ENCODE data around the gene GALNT14.

The GALNT14 gene

GRCh38 chr2:30939364-30939763 is 198.9 kb downstream of the GALNT14 start:
- no peak overlapping the region for H3K4me3 ChIP-seq (ENCODE audit: low read depth, low read length)
- no peaks in the 10 kb centered on the region for H3K9me3 ChIP-seq
- no peaks in the 10 kb centered on the region for H3K27me3 ChIP-seq
- no peak for DNase-seq
- no peak for TF ChIP-seq CTCF (IDR thresholded peaks at IDR 0.05; ENCODE audit: low read depth, low read length)
- H3K36me3 ChIP-seq, result no peaks in the 10 kb centered on the region
- peaks cover 10% of the 10 kb centered on the region for H3K4me1 ChIP-seq

DNA sequence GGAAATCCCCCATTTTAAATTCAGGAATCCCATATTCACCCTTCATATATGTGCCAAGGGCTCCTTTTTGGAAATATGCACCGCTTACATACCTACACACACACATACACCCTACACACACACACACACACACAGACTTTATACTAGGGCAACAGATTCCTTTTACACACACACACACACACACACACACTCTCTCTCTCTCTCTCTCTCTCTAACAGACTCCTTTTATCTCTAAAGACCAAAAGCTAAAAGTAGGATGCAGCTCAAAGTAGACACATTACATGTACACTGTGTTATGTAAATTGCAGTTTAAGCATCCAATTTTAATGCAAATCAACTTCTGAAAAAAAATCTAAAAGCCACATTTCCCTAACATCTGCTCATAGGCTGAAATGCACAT is 200.0 kb downstream of the GALNT14 start:
- Histone ChIP-seq H3K4me3 (ENCODE audit: low read depth, low read length) (no peak overlapping the region), H3K4me1 (peaks cover 10% of the 10 kb centered on the region), H3K36me3 (no peaks in the 10 kb centered on the region), H3K9me3 (no peaks in the 10 kb centered on the region), H3K27me3 (no peaks in the 10 kb centered on the region)
- TF ChIP-seq CTCF (IDR thresholded peaks at IDR 0.05; ENCODE audit: low read depth, low read length), result no peak
- no peak for DNase-seq

DNA sequence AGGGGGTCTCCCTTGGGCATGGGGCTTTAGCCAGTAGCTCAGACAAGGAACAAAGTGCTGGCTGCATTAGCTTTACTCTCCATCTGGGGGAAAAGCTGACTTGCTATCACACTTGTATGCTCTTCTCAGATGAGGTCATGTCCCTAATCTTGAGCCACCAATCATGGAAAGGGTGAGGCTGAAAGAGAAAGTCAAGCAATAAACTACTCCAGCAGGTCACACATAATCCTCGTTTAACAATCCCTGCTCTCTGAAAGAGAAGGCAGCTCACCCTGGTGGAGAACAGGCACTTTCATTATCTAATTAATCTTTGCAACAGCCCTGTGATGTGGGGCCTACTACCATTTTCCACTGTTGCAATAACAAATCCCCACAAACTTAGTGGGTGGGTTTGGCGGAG is 201.3 kb downstream of the GALNT14 start:
- Histone ChIP-seq H3K27me3 (no peaks in the 10 kb centered on the region), H3K36me3 (no peaks in the 10 kb centered on the region), H3K9me3 (no peaks in the 10 kb centered on the region), H3K4me1 (peaks cover 3% of the 10 kb centered on the region; the same call in 1 of the 2 replicates), H3K4me3 (ENCODE audit: low read depth, low read length) (no peak overlapping the region)
- no peak for DNase-seq
- TF ChIP-seq CTCF (IDR thresholded peaks at IDR 0.05; ENCODE audit: low read depth, low read length), result no peak

GRCh38 chr2:30935795-30936194 is 202.4 kb downstream of the GALNT14 start:
- no peaks in the 10 kb centered on the region for H3K36me3 ChIP-seq
- H3K4me3 ChIP-seq (ENCODE audit: low read depth, low read length), result no peak overlapping the region
- no peaks in the 10 kb centered on the region for H3K27me3 ChIP-seq
- H3K9me3 ChIP-seq, result no peaks in the 10 kb centered on the region
- DNase-seq, result no peak
- no peak for TF ChIP-seq CTCF (IDR thresholded peaks at IDR 0.05; ENCODE audit: low read depth, low read length)
- no peaks in the 10 kb centered on the region for H3K4me1 ChIP-seq

GRCh38 chr2:30934066-30934465 is 204.2 kb downstream of the GALNT14 start:
- Histone ChIP-seq H3K4me1 (no peaks in the 10 kb centered on the region), H3K27me3 (no peaks in the 10 kb centered on the region), H3K36me3 (no peaks in the 10 kb centered on the region), H3K4me3 (ENCODE audit: low read depth, low read length) (no peak overlapping the region), H3K9me3 (no peaks in the 10 kb centered on the region)
- no peak for DNase-seq
- TF ChIP-seq CTCF (IDR thresholded peaks at IDR 0.05; ENCODE audit: low read depth, low read length), result no peak

DNA sequence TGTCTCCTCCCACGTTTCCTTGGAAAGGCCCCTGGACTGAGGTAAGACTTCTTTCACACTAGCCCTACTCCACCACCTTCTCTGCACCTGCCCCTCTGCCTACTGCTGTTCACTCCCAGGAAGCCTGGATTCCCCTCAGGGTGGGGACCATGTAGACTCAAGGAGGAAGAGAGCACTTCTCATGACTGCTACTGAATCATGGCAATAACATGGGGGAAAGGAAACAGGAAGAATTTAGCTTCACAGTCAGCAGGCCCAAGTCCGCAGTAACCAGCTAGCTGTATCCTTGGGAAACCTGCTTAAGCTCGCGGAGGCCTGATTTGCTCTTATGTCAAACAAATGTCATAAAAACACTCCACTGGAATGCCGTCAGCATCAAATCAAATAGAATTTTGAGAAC is 204.7 kb downstream of the GALNT14 start:
- Histone ChIP-seq H3K4me1 (no peaks in the 10 kb centered on the region), H3K9me3 (no peaks in the 10 kb centered on the region), H3K36me3 (no peaks in the 10 kb centered on the region), H3K4me3 (ENCODE audit: low read depth, low read length) (no peak overlapping the region), H3K27me3 (no peaks in the 10 kb centered on the region)
- TF ChIP-seq CTCF (IDR thresholded peaks at IDR 0.05; ENCODE audit: low read depth, low read length), result no peak
- no peak for DNase-seq

All from BE2C (cell line).